ENCODE results near the gene MTUS2.

MTUS2 gene

GRCh38 chr13:28877408-28877807, 57.3 kb downstream of the MTUS2 start:
- Histone ChIP-seq H3K36me3 (ENCODE audit: insufficient read depth, low read length) (no peaks in the 10 kb centered on the region), H3K79me2 (ENCODE audit: control insufficient read depth, insufficient read depth, low read length, unreplicated experiment) (no peaks in the 10 kb centered on the region), H3K4me1 (ENCODE audit: control insufficient read depth, insufficient read depth, low read length, unreplicated experiment) (no peaks in the 10 kb centered on the region), H3K4me3 (ENCODE audit: low read depth, low read length) (no peak overlapping the region), H3K27ac (ENCODE audit: low read depth, low read length) (no peak overlapping the region), H2AFZ (ENCODE audit: low read length, unreplicated experiment) (no peak overlapping the region), H3K27me3 (ENCODE audit: insufficient read depth, low read length) (no peaks in the 10 kb centered on the region)

- no peak overlapping the region for H3K4me3 ChIP-seq (ENCODE audit: low read depth, low read length)
- no peaks in the 10 kb centered on the region for H3K27me3 ChIP-seq (ENCODE audit: insufficient read depth, low read length)
- no peak overlapping the region for H2AFZ ChIP-seq (ENCODE audit: low read length, unreplicated experiment)
- H3K4me1 ChIP-seq (ENCODE audit: control insufficient read depth, insufficient read depth, low read length, unreplicated experiment), result no peaks in the 10 kb centered on the region
- no peaks in the 10 kb centered on the region for H3K79me2 ChIP-seq (ENCODE audit: control insufficient read depth, insufficient read depth, low read length, unreplicated experiment)
- H3K27ac ChIP-seq (ENCODE audit: low read depth, low read length), result no peak overlapping the region
- H3K36me3 ChIP-seq (ENCODE audit: insufficient read depth, low read length), result no peaks in the 10 kb centered on the region
Observed at GRCh38 chr13:28885181-28885580, 65.0 kb downstream of the MTUS2 start.

GRCh38 chr13:28889086-28889732, 69.1 kb downstream of the MTUS2 start:
- H2AFZ ChIP-seq (ENCODE audit: low read length, unreplicated experiment), result no peak overlapping the region

GRCh38 chr13:28890712-28891111, 70.6 kb downstream of the MTUS2 start:
- Histone ChIP-seq H3K27me3 (ENCODE audit: insufficient read depth, low read length) (no peaks in the 10 kb centered on the region), H3K79me2 (ENCODE audit: control insufficient read depth, insufficient read depth, low read length, unreplicated experiment) (no peaks in the 10 kb centered on the region), H3K27ac (ENCODE audit: low read depth, low read length) (no peak overlapping the region), H2AFZ (ENCODE audit: low read length, unreplicated experiment) (no peak overlapping the region), H3K4me3 (ENCODE audit: low read depth, low read length) (no peak overlapping the region), H3K4me1 (ENCODE audit: control insufficient read depth, insufficient read depth, low read length, unreplicated experiment) (no peaks in the 10 kb centered on the region), H3K36me3 (ENCODE audit: insufficient read depth, low read length) (no peaks in the 10 kb centered on the region)

More at GRCh38 chr13:28889086-28889732, 69.1 kb downstream of the MTUS2 start:
- H3K79me2 ChIP-seq (ENCODE audit: control insufficient read depth, insufficient read depth, low read length, unreplicated experiment), result no peaks in the 10 kb centered on the region
- no peak overlapping the region for H3K4me3 ChIP-seq (ENCODE audit: low read depth, low read length)
- no peaks in the 10 kb centered on the region for H3K27me3 ChIP-seq (ENCODE audit: insufficient read depth, low read length)
- no peaks in the 10 kb centered on the region for H3K4me1 ChIP-seq (ENCODE audit: control insufficient read depth, insufficient read depth, low read length, unreplicated experiment)
- no peak overlapping the region for H3K27ac ChIP-seq (ENCODE audit: low read depth, low read length)
- no peaks in the 10 kb centered on the region for H3K36me3 ChIP-seq (ENCODE audit: insufficient read depth, low read length)

GRCh38 chr13:28918030-28918429, 97.9 kb downstream of the MTUS2 start:
- H2AFZ ChIP-seq (ENCODE audit: low read length, unreplicated experiment), result no peak overlapping the region
- H3K4me1 ChIP-seq (ENCODE audit: control insufficient read depth, insufficient read depth, low read length, unreplicated experiment), result no peaks in the 10 kb centered on the region
- H3K4me3 ChIP-seq (ENCODE audit: low read depth, low read length), result no peak overlapping the region
- no peaks in the 10 kb centered on the region for H3K27me3 ChIP-seq (ENCODE audit: insufficient read depth, low read length)
- H3K79me2 ChIP-seq (ENCODE audit: control insufficient read depth, insufficient read depth, low read length, unreplicated experiment), result no peaks in the 10 kb centered on the region
- no peak overlapping the region for H3K27ac ChIP-seq (ENCODE audit: low read depth, low read length)
- H3K36me3 ChIP-seq (ENCODE audit: insufficient read depth, low read length), result no peaks in the 10 kb centered on the region

- no peak overlapping the region for H3K27ac ChIP-seq (ENCODE audit: low read depth, low read length)
- H3K4me1 ChIP-seq (ENCODE audit: control insufficient read depth, insufficient read depth, low read length, unreplicated experiment), result no peaks in the 10 kb centered on the region
- H2AFZ ChIP-seq (ENCODE audit: low read length, unreplicated experiment), result no peak overlapping the region
- no peak overlapping the region for H3K4me3 ChIP-seq (ENCODE audit: low read depth, low read length)
- H3K79me2 ChIP-seq (ENCODE audit: control insufficient read depth, insufficient read depth, low read length, unreplicated experiment), result no peaks in the 10 kb centered on the region
- no peaks in the 10 kb centered on the region for H3K36me3 ChIP-seq (ENCODE audit: insufficient read depth, low read length)
- no peaks in the 10 kb centered on the region for H3K27me3 ChIP-seq (ENCODE audit: insufficient read depth, low read length)
Observed at GRCh38 chr13:28922341-28922740, 102.2 kb downstream of the MTUS2 start.

- Histone ChIP-seq H2AFZ (ENCODE audit: low read length, unreplicated experiment) (no peak overlapping the region), H3K27ac (ENCODE audit: low read depth, low read length) (no peak overlapping the region), H3K36me3 (ENCODE audit: insufficient read depth, low read length) (no peaks in the 10 kb centered on the region), H3K4me3 (ENCODE audit: low read depth, low read length) (no peak overlapping the region), H3K79me2 (ENCODE audit: control insufficient read depth, insufficient read depth, low read length, unreplicated experiment) (no peaks in the 10 kb centered on the region), H3K4me1 (ENCODE audit: control insufficient read depth, insufficient read depth, low read length, unreplicated experiment) (no peaks in the 10 kb centered on the region), H3K27me3 (ENCODE audit: insufficient read depth, low read length) (no peaks in the 10 kb centered on the region)
Observed at GRCh38 chr13:28935104-28935503, 115.0 kb downstream of the MTUS2 start.

- Histone ChIP-seq H3K4me1 (ENCODE audit: control insufficient read depth, insufficient read depth, low read length, unreplicated experiment) (no peaks in the 10 kb centered on the region), H3K27me3 (ENCODE audit: insufficient read depth, low read length) (no peaks in the 10 kb centered on the region), H2AFZ (ENCODE audit: low read length, unreplicated experiment) (no peak overlapping the region), H3K36me3 (ENCODE audit: insufficient read depth, low read length) (no peaks in the 10 kb centered on the region), H3K27ac (ENCODE audit: low read depth, low read length) (no peak overlapping the region), H3K79me2 (ENCODE audit: control insufficient read depth, insufficient read depth, low read length, unreplicated experiment) (no peaks in the 10 kb centered on the region), H3K4me3 (ENCODE audit: low read depth, low read length) (no peak overlapping the region)
Observed at GRCh38 chr13:28942906-28943305, 122.8 kb downstream of the MTUS2 start.

- Histone ChIP-seq H3K4me3 (ENCODE audit: low read depth, low read length) (no peak overlapping the region), H3K36me3 (ENCODE audit: insufficient read depth, low read length) (no peaks in the 10 kb centered on the region), H3K79me2 (ENCODE audit: control insufficient read depth, insufficient read depth, low read length, unreplicated experiment) (no peaks in the 10 kb centered on the region), H3K27me3 (ENCODE audit: insufficient read depth, low read length) (no peaks in the 10 kb centered on the region), H3K4me1 (ENCODE audit: control insufficient read depth, insufficient read depth, low read length, unreplicated experiment) (no peaks in the 10 kb centered on the region), H2AFZ (ENCODE audit: low read length, unreplicated experiment) (no peak overlapping the region), H3K27ac (ENCODE audit: low read depth, low read length) (no peak overlapping the region)
Observed at GRCh38 chr13:28953714-28954418, 133.7 kb downstream of the MTUS2 start.

- no peaks in the 10 kb centered on the region for H3K36me3 ChIP-seq (ENCODE audit: insufficient read depth, low read length)
- H3K79me2 ChIP-seq (ENCODE audit: control insufficient read depth, insufficient read depth, low read length, unreplicated experiment), result no peaks in the 10 kb centered on the region
- H3K4me1 ChIP-seq (ENCODE audit: control insufficient read depth, insufficient read depth, low read length, unreplicated experiment), result no peaks in the 10 kb centered on the region
- H3K27me3 ChIP-seq (ENCODE audit: insufficient read depth, low read length), result no peaks in the 10 kb centered on the region
- no peak overlapping the region for H3K27ac ChIP-seq (ENCODE audit: low read depth, low read length)
- H2AFZ ChIP-seq (ENCODE audit: low read length, unreplicated experiment), result no peak overlapping the region
- H3K4me3 ChIP-seq (ENCODE audit: low read depth, low read length), result no peak overlapping the region
Observed at GRCh38 chr13:28954419-28954725, 134.2 kb downstream of the MTUS2 start.

- Histone ChIP-seq H3K79me2 (ENCODE audit: control insufficient read depth, insufficient read depth, low read length, unreplicated experiment) (no peaks in the 10 kb centered on the region), H3K36me3 (ENCODE audit: insufficient read depth, low read length) (no peaks in the 10 kb centered on the region), H3K4me3 (ENCODE audit: low read depth, low read length) (no peak overlapping the region), H3K27me3 (ENCODE audit: insufficient read depth, low read length) (no peaks in the 10 kb centered on the region), H3K4me1 (ENCODE audit: control insufficient read depth, insufficient read depth, low read length, unreplicated experiment) (no peaks in the 10 kb centered on the region), H3K27ac (ENCODE audit: low read depth, low read length) (no peak overlapping the region), H2AFZ (ENCODE audit: low read length, unreplicated experiment) (no peak overlapping the region)
Observed at GRCh38 chr13:28954810-28955209, 134.7 kb downstream of the MTUS2 start.
